Stimulated activated CD4-positive, alpha-beta T cell treated with anti-CD3 and anti-CD28 coated beads, Interleukin-2, amount 100 ng/mL, for 48 hours (primary cell): ENCODE results near the gene DNAJB12.
"Not testable (repeated sequence)": the region's sequence is repeated elsewhere in the genome, so short reads cannot be mapped to it uniquely, and the experiment has no call there.

ENCODE experiments used
- DNase-seq, 2 donors: peaks; one replicate each; pipeline ENCODE4 v3.0.0-alpha.2; 2020

DNAJB12 gene

GRCh38 chr10:72353028-72353964, 1.4 kb downstream of the DNAJB12 start:
- no peak for DNase-seq

GRCh38 chr10:72351479-72351878, 3.2 kb downstream of the DNAJB12 start:
- no peak for DNase-seq

GRCh38 chr10:72349438-72349837, 5.3 kb downstream of the DNAJB12 start:
- no peak for DNase-seq

- DNase-seq: no peak
Observed at GRCh38 chr10:72348282-72348681, 6.4 kb downstream of the DNAJB12 start.

- not testable (repeated sequence) for DNase-seq
Observed at GRCh38 chr10:72346117-72346516, 8.6 kb downstream of the DNAJB12 start.

GRCh38 chr10:72344932-72345331, 9.8 kb downstream of the DNAJB12 start:
- no peak for DNase-seq

GRCh38 chr10:72342911-72343310, 11.8 kb downstream of the DNAJB12 start:
- no peak for DNase-seq

- peak; percentile 85 to 86 for DNase-seq
Observed at GRCh38 chr10:72340510-72341261, 14.0 kb downstream of the DNAJB12 start.

- DNase-seq: no peak
Observed at GRCh38 chr10:72338180-72338579, 16.5 kb downstream of the DNAJB12 start.

GRCh38 chr10:72337722-72338121, 17.0 kb downstream of the DNAJB12 start:
- DNase-seq: no peak

GRCh38 chr10:72337039-72337629, 17.6 kb downstream of the DNAJB12 start:
- peak; percentile 78 to 79 for DNase-seq

- no peak for DNase-seq
Observed at GRCh38 chr10:72336259-72337038, 18.3 kb downstream of the DNAJB12 start.

- DNase-seq: no peak
Observed at GRCh38 chr10:72335394-72336258, 19.1 kb downstream of the DNAJB12 start.

GRCh38 chr10:72334825-72335393, 19.8 kb downstream of the DNAJB12 start:
- peak; percentile 73 to 74 for DNase-seq

GRCh38 chr10:72334196-72334824, 20.4 kb downstream of the DNAJB12 start:
- no peak for DNase-seq

- no peak for DNase-seq
Observed at GRCh38 chr10:72333112-72334015, 21.4 kb downstream of the DNAJB12 start.

GRCh38 chr10:72332423-72333111, 22.2 kb downstream of the DNAJB12 start:
- no peak for DNase-seq

GRCh38 chr10:72331575-72332422, 22.9 kb downstream of the DNAJB12 start:
- peak; percentile 73 to 86 for DNase-seq
